Ascending aorta (tissue), 2 donors: ENCODE results near the gene HNRNPA0. TPM values are rescaled to one million over a fixed set of nuclear protein-coding genes. Genes with fewer than 3 reads are reported as not detected.

ENCODE experiments used
- DNase-seq, 2 donors: peaks; one replicate each; pipeline ENCODE4 v3.0.0-alpha.2; 2019; ENCODE audit warnings: low spot score in 2 of 2
- H3K27ac ChIP-seq, 2 donors: fragments of 200-600 bp; sonication (generic); one replicate each; pipeline ENCODE4 v1.5.1; 2016 to 2017; ENCODE audit warnings: mild to moderate bottlenecking in 1 of 2
- H3K27me3 ChIP-seq: fragments of 200-600 bp; sonication (generic); one replicate; pipeline ENCODE4 v1.5.1; 2017
- H3K36me3 ChIP-seq, 2 donors: fragments of 200-600 bp; sonication (generic); one replicate each; pipeline ENCODE4 v1.5.1; 2016
- H3K4me1 ChIP-seq, 2 donors: fragments of 200-600 bp; sonication (generic); one replicate each; pipeline ENCODE4 v1.5.1; 2016 to 2017; ENCODE audit warnings: mild to moderate bottlenecking in 1 of 2
- H3K4me3 ChIP-seq, 2 donors: fragments of 200-600 bp; sonication (generic); one replicate each; pipeline ENCODE4 v1.5.1; 2016 to 2017; ENCODE audit warnings: mild to moderate bottlenecking in 1 of 2
- H3K9me3 ChIP-seq, 2 donors: fragments of 200-600 bp; sonication (generic); one replicate each; pipeline ENCODE4 v1.5.1; 2016
- CTCF ChIP-seq, 3 experiments: fragments of 200-600 bp in 2 of 3; fragments of 450-650 bp in 1 of 3; sonication (generic) in 2 of 3; IDR thresholded peaks; one replicate each; pipeline ENCODE4 v1.5.1; 2016 to 2019; ENCODE audit warnings: antibody characterized with exemption in 3 of 3, mild to moderate bottlenecking in 1 of 3, moderate library complexity in 1 of 3
- intact Hi-C: fragments of 100-400 bp; cut with DNase I; formaldehyde crosslinking; loops from one replicate; pipeline ENCODE4 v1.15.1; 2023
- total RNA-seq: library from RNA; depleted of rRNA; stranded (reverse); fragments of >200 nt; gene quantifications from one replicate; pipeline ENCODE4 v1.1.0, GENCODE V29; 2016

HNRNPA0 gene
- total RNA-seq, 1 donor from 2014 or later, result 8.6 TPM

GRCh38 chr5:137739737-137740136, 14.4 kb downstream of the HNRNPA0 start:
- DNase-seq, result no peak
- H3K27ac ChIP-seq, result no peak overlapping the region
- no peaks in the 10 kb centered on the region for H3K27me3 ChIP-seq
- no peaks in the 10 kb centered on the region for H3K36me3 ChIP-seq
- no peaks in the 10 kb centered on the region for H3K9me3 ChIP-seq
- no peak overlapping the region for H3K4me3 ChIP-seq
- no peak for TF ChIP-seq CTCF (IDR thresholded peaks at IDR 0.05)
- H3K4me1 ChIP-seq, result peaks cover 0 to 8% of the 10 kb centered on the region in 2 donors
- intact Hi-C loops, result loop anchor here (10.0 kb wide), 1 partner anchor 535 kb away; no protein-coding TSS in a partner anchor

GRCh38 chr5:137738947-137739346, 15.2 kb downstream of the HNRNPA0 start:
- intact Hi-C loops, result loop anchor here (10.0 kb wide), 1 partner anchor 534 kb away; no protein-coding TSS in a partner anchor

GRCh38 chr5:137737349-137738131, 16.6 kb downstream of the HNRNPA0 start:
- no peak for TF ChIP-seq CTCF (IDR thresholded peaks at IDR 0.05)
- Histone ChIP-seq H3K27ac (no peak overlapping the region), H3K4me1 (peaks cover 0 to 7% of the 10 kb centered on the region in 2 donors), H3K27me3 (no peaks in the 10 kb centered on the region), H3K9me3 (no peaks in the 10 kb centered on the region), H3K4me3 (no peak overlapping the region), H3K36me3 (no peaks in the 10 kb centered on the region)
- intact Hi-C loops, result loop anchor here (10.0 kb wide), 1 partner anchor 533 kb away; no protein-coding TSS in a partner anchor
- DNase-seq, result no peak

More at GRCh38 chr5:137738947-137739346, 15.2 kb downstream of the HNRNPA0 start:
- TF ChIP-seq CTCF (IDR thresholded peaks at IDR 0.05), result no peak
- Histone ChIP-seq H3K36me3 (no peaks in the 10 kb centered on the region), H3K4me1 (peaks cover 0 to 11% of the 10 kb centered on the region in 2 donors), H3K27me3 (no peaks in the 10 kb centered on the region), H3K4me3 (no peak overlapping the region), H3K27ac (no peak overlapping the region), H3K9me3 (no peaks in the 10 kb centered on the region)
- no peak for DNase-seq

- peak overlapping the region in 1 of 2 donors; percentile 66 for H3K4me3 ChIP-seq
- DNase-seq, result no peak
- no peaks in the 10 kb centered on the region for H3K36me3 ChIP-seq
- peak overlapping the region; percentile 39 to 55 for H3K27ac ChIP-seq
- intact Hi-C loops, result loop anchor here (10.0 kb wide), 1 partner anchor 532 kb away; no protein-coding TSS in a partner anchor
- no peak for TF ChIP-seq CTCF (IDR thresholded peaks at IDR 0.05)
- H3K9me3 ChIP-seq, result no peaks in the 10 kb centered on the region
- H3K4me1 ChIP-seq, result peaks cover 0 to 7% of the 10 kb centered on the region in 2 donors
- H3K27me3 ChIP-seq, result no peaks in the 10 kb centered on the region
Measured at GRCh38 chr5:137736496-137736895, 17.7 kb downstream of the HNRNPA0 start.

- Histone ChIP-seq H3K4me3 (peak within 1 kb of the TSS; percentile 52 to 66), H3K36me3 (no peaks in the 10 kb centered on the region), H3K27me3 (no peaks in the 10 kb centered on the region), H3K27ac (peak within 1 kb of the TSS; percentile 39 to 55), H3K9me3 (no peaks in the 10 kb centered on the region), H3K4me1 (peaks cover 0 to 7% of the 10 kb centered on the region in 2 donors)
- intact Hi-C loops, result loop anchor here (2.0 to 10.0 kb wide), 2 partner anchors 75 to 531 kb away; no protein-coding TSS in a partner anchor
- TF ChIP-seq CTCF (IDR thresholded peaks at IDR 0.05), result peak in 1 of 3 experiments; percentile 25
- peak in 1 of 2 donors; percentile 70 for DNase-seq
Measured at GRCh38 chr5:137735555-137736284, 18.4 kb downstream of the HNRNPA0 start, which contains the start of gene KLHL3. Gene KLHL3 (minus strand): TSS chr5:137736089. CDS start chr5:137735646, 443 bp downstream.
